ENCODE measurements around the gene DBP. TPM values are rescaled to one million over a fixed set of nuclear protein-coding genes. Genes with fewer than 3 reads are reported as not detected.
A peak's percentile ranks its signal among the peaks of the same experiment; 100 is the strongest.

Gene DBP
- total RNA-seq, 1 experiment from 2014 or later: 3.5 TPM

DNA sequence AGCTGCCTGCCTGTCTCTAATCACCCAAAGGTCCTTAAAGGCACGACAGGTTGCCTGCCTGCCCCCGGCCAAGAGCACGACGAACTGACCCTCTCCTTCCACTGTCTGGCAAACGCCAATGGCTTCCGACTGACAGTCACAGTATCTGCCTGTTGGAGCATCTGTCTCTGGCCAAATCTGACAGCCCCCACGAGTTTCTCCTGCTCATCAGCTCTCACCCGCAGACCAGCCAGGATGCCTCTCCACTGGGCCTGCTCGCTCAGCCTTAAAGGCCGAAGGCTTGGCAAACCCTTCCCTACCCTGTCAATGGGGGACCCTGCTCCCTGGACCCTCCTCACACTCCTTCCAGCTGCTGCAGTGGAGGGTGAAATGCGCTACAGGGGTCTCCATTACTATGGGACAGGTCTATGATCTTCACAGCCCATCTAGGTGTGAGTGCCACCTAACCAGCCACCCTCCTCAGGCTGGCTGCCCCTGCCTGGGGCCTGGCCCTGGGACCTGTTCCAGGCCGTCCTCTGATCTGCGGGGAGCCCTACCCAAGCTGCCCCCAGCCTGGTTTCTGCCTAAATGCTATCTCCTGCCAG, 23.2 kb downstream of the DBP start:
- no peak for DNase-seq (ENCODE audit: extremely low read depth, low read depth)

DNA sequence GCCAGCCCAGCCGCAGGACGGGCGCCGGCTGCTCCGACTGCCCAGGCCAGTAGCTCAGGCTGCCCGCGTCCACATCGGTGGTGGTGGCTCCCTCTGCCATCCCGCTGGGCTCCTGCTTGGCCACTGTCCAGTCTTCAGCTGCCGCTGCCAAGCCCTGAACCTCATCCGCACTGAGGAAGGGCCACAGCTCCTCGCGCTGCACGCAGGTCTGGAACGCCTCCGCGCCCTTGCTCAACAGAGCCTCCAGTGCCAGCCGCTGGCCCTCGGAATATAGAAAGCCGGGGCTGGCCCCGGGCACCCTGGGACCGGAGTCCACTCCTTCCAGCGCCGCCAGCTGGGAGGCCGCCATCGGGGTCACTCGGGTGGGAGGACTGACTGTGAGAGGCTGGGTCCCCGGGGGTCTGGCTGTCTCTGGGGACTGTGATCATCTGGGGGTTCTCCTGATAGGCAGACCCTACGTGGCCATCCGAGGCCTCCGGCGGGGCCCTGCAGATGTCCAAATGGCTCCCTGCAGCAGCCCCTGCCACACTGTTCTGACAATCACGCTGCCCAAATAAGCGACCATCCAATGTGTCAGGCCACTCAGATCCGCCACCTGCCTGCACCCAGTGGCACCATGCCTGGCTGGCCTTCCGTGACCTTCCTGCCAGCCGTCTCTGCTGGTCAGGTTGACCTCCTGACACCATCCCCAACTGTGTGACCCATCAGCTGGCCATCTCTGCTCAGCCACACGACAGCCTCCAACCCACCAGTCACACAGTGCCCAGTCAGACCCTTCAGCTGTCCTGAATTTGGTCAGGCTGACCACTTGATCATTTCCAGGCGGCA, 23.9 kb downstream of the DBP start:
- DNase-seq (ENCODE audit: extremely low read depth, low read depth): no peak

DNA sequence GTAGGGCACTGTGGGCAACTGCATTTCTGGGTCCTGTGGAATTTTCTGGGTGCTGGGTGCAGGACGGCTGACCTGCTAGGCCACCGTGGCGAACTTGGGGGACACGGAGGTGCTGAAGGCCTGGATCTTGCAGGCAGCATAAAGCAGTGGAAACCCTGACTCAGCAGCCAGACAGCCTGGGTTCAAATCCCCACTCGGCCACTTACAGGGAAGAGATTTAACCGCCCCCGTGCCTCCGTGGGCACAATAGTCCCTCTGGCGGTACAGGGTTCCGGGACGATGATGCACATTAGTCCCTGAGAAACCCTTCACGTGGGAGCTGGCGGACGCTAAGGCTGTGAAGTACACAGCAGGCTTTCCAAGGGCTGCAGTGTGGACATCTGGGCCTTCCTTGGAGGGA, 25.3 kb downstream of the DBP start:
- DNase-seq (ENCODE audit: extremely low read depth, low read depth): no peak

DNA sequence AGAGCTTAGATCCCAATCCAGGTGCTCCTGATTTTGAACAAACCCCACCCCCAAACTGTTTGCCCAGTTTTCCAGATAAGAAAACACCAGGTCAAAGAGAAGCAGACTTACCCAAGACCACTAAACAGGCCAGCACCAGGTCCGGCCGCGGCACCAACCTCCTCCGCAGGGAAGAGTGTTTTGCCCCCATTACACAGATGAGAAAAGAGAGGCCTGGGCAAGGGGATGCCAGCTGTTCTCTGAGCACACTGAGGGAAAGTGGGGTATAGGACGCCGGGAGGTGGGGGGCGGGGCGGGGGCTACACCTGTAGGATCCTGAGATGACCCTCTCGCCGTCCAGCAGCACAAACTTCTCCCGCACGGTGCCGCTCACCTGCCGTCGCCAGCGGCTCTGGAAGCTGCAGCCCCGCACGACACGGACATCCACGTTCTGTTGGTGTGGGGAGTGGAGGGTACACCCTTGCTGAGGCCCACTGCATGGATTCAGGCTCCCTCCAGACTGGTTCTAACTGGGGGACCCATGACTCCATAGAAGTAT, 27.5 kb downstream of the DBP start:
- no peak for DNase-seq (ENCODE audit: extremely low read depth, low read depth)

DNA sequence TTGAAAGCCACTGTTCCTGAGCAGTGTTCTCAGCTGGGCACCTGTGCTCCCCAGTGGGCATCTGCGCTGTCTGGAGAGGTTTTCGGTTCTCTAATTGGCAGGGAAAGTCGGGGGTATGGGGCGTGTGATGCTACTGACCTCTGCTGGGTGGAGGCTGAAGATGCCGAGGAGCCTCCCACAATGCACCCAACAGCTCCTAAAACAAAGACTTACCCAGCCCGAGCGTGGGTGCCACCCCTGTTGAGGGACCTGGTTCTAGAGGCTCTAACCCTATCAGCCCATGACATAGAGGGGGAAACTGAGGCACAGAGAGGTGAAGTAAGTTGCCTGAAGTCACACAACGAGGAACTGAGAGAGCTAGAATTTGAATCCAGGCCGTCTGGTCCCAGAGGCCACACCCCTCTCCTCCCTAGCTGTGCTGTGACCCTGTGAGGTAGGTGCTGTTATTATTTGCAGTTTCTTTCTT, 28.3 kb downstream of the DBP start:
- DNase-seq (ENCODE audit: extremely low read depth, low read depth): peak; percentile 60

DNA sequence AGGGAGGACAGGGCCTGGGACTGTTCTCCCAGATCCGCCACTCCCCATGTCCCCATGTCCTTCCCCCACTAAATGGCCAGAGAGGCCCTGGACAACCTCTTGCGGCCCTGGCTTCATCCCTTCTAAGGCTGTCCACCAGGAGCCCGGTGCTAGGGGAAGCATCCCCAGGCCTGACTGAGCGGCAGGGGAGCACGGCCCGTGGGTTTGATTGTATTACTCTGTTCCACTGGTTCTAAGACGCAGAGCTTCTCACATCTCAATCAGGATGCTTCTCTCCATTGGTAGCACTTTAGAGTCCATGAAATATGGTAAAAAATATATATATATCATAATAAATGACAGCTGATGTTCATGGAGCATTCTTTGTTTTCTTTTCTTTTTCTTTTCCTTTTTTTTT, 29.8 kb downstream of the DBP start:
- DNase-seq (ENCODE audit: extremely low read depth, low read depth): no peak

DNA sequence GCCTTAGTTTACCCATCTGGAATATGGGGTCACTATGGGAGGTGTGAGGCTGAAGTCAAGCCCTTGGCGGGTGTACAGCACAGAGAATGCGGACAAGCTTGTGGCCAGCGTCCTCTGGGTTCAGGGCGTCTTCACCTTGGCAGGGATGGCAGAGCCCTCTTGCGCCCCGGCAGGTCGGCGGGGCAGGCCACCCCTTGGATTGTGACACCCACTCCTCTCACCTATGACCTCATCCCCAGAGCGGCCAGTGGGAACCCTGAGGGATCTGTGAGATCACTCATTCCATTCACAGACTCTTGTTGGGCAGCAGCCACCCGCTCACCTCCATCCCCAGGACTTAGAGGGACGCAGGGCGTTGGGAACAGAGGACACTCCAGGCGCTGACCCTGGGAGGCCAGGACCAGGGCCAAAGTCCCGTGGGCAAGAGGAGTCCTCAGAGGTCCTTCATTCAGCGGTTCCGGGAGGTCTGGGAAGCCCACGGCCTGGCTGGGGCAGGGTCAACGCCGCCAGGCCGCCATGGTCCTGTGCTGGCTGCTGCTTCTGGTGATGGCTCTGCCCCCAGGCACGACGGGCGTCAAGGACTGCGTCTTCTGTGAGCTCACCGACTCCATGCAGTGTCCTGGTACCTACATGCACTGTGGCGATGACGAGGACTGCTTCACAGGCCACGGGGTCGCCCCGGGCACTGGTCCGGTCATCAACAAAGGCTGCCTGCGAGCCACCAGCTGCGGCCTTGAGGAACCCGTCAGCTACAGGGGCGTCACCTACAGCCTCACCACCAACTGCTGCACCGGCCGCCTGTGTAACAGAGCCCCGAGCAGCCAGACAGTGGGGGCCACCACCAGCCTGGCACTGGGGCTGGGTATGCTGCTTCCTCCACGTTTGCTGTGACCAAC, 30.5 kb downstream of the DBP start, which contains the start of gene SPACA4:
SPACA4 (plus strand) TSS at position 280 of the 896 bp plus-strand sequence; CDS start at position 517, 237 bp downstream.
- DNase-seq (ENCODE audit: extremely low read depth, low read depth): no peak

DNA sequence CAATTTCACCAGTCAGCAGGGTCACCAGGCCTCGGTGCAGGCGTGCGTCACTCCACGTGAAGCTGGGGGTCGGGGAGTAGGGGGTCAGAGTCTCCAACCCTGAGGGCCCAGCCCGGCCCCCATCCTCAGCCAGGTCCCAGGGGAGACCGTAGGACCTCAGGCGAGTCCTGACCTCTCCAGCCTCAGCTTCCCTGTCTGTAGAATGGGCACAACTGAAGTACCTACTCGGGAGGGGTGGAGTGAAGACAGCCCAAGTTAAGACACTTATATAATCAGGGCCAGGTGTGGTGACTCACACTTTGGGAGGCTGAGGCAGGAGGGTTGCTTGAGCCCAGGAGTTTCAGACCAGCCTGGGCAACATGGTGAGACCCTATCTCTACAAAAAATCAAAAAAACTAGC, 33.3 kb downstream of the DBP start:
- DNase-seq (ENCODE audit: extremely low read depth, low read depth): no peak

DNA sequence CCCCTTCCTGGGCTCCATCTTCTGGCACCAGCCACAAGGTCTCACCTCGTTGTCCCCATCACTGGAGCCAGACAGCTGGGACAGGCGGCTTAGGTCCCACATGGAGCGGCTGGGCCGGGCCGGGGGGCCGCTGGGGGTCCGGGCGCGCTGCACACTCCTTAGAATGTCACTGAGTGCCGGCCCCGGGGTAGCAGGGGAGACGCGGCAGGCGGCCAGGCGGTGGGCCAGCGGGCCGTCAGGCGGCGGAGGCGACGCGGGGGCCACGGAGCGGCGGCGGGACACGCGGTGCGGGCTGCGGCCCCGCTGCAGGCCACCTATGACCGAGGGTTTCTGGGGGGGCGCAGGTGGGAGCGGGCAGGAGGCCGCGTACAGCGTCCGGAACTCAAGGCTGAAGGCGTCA, 33.7 kb downstream of the DBP start:
- no peak for DNase-seq (ENCODE audit: extremely low read depth, low read depth)

DNA sequence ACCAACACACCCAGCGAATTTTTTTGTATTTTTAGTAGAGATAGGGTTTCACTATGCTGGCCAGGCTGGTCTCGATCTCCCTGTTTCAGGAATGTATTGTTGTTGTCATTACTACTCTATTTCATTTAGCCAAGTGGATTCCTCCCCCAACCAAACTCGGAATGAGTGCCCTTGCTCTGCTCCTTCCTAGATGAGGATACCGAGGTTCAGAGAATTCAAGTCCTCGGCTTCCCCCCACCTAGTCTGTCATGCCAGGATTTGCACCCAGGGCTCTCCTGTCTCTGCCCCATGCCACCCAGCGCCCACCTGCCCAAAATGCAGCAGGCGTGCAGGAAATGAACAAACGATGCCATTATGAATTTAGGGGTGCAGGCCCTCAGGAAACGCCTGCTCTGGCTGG, 34.2 kb downstream of the DBP start:
- DNase-seq (ENCODE audit: extremely low read depth, low read depth): no peak

- DNase-seq (ENCODE audit: extremely low read depth, low read depth): no peak
Observed at GRCh38 chr19:48600679-48601417, 36.3 kb downstream of the DBP start.

DNA sequence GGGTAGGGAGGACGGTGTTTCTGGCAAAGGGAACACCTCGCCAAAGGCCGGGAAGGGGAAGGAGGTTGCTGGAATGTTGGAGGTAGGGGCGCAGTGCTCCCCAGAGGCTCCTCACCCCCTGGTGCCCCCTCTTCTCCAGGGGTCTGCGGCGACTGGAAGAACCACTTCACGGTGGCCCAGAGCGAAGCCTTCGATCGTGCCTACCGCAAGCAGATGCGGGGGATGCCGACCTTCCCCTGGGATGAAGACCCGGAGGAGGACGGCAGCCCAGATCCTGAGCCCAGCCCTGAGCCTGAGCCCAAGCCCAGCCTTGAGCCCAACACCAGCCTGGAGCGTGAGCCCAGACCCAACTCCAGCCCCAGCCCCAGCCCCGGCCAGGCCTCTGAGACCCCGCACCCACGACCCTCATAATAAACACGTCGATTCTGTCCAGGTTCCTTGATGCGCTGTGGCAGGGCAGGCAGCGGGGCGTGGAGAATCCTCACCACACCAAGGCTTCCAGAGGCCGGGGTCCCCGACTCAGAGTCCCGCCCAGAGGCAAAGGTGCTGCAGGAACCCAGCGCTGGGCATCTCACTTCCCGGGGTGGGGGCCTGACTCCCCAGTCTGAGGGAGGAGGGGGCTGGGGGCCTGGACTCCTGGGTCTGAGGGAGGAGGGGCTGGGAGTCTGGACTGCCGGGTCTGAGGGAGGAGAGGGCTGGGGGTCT, 38.0 kb downstream of the DBP start:
- no peak for DNase-seq (ENCODE audit: extremely low read depth, low read depth)

- DNase-seq (ENCODE audit: extremely low read depth, low read depth): no peak
Observed at GRCh38 chr19:48596679-48597465, 40.3 kb downstream of the DBP start.

GRCh38 chr19:48596237-48596636, 40.9 kb downstream of the DBP start:
- DNase-seq (ENCODE audit: extremely low read depth, low read depth): no peak

- DNase-seq (ENCODE audit: extremely low read depth, low read depth): no peak
Observed at GRCh38 chr19:48595833-48596232, 41.3 kb downstream of the DBP start.

GRCh38 chr19:48595171-48595570, 42.0 kb downstream of the DBP start:
- no peak for DNase-seq (ENCODE audit: extremely low read depth, low read depth)

GRCh38 chr19:48591021-48591420, 46.2 kb downstream of the DBP start:
- DNase-seq (ENCODE audit: extremely low read depth, low read depth): no peak

GRCh38 chr19:48588670-48589401, 48.3 kb downstream of the DBP start:
- DNase-seq (ENCODE audit: extremely low read depth, low read depth): peak; percentile 82
